Activated naive CD8-positive, alpha-beta T cell treated with anti-CD3 and anti-CD28 coated beads, Interleukin-2, amount 50 U/mL, for 16 hours (primary cell): ENCODE data around the gene SPDYE2B.
"Not testable (repeated sequence)": the region's sequence is repeated elsewhere in the genome, so short reads cannot be mapped to it uniquely, and the experiment has no call there.

Experiments
- DNase-seq: peaks from one replicate; pipeline ENCODE4 v3.0.0-alpha.2; 2020; ENCODE audit warnings: low read depth, low spot score

Gene SPDYE2B

GRCh38 chr7:102698962-102699750, 49.0 kb downstream of the SPDYE2B start:
- DNase-seq = not testable (repeated sequence)
